PC-9 (cell line): ENCODE data around the gene NOS1AP. TPM values are rescaled to one million over a fixed set of nuclear protein-coding genes. Genes with fewer than 3 reads are reported as not detected.

Experiments
- BruUV-seq: library from RNA; stranded (reverse); fragments of 400-500 nt; replicated peaks from 2 replicates; lab custom pipeline; 2021; lab: Mats Ljungman, UMichigan
- CTCF ChIA-PET: fragments of 300-600 bp; sonication (Branson Sonifier 250); formaldehyde crosslinking; loops from one replicate; lab custom pipeline; 2022; ENCODE audit warnings: antibody characterized with exemption; lab: Charles Lee
- POLR2A ChIA-PET: fragments of 300-600 bp; sonication (Branson Sonifier 250); formaldehyde crosslinking; loops from one replicate; lab custom pipeline; 2022; ENCODE audit warnings: antibody characterized with exemption; ENCODE audit not compliant: unreplicated experiment; lab: Charles Lee
- DNase-seq, 2 experiments: peaks; one replicate each; pipeline versions ENCODE4 v3.0.0 to v3.0.0-alpha.2; 2015 to 2022; ENCODE audit warnings: mixed read lengths in 1 of 2
- H2AFZ ChIP-seq: fragments of 200-600 bp; sonication (generic); 2 replicates; pipeline ENCODE4 v1.8.1; 2017; ENCODE audit warnings: antibody characterized with exemption
- H3F3A ChIP-seq: fragments of 200-600 bp; sonication (generic); 2 replicates; pipeline ENCODE4 v1.8.1; 2017; ENCODE audit warnings: antibody characterized with exemption, mild to moderate bottlenecking, low read depth; ENCODE audit not compliant: insufficient read depth
- H3K27ac ChIP-seq: fragments of 200-600 bp; sonication (generic); 2 replicates; pipeline ENCODE4 v1.6.1; 2016; ENCODE audit warnings: mixed run types
- H3K27me3 ChIP-seq: fragments of 200-600 bp; sonication (generic); 2 replicates; pipeline ENCODE4 v1.6.1; 2016; ENCODE audit warnings: low read depth, mixed run types; ENCODE audit not compliant: insufficient read depth
- H3K36me3 ChIP-seq: fragments of 200-600 bp; sonication (generic); 2 replicates; pipeline ENCODE4 v1.6.1; 2016; ENCODE audit warnings: low read depth, mixed run types
- H3K4me1 ChIP-seq: fragments of 200-600 bp; sonication (generic); replicated peaks from 2 replicates; pipeline ENCODE4 v1.6.1; 2016; ENCODE audit warnings: mixed run types; ENCODE audit not compliant: insufficient read depth
- H3K4me2 ChIP-seq: fragments of 200-600 bp; sonication (generic); 2 replicates; pipeline ENCODE4 v1.6.1; 2017; ENCODE audit warnings: mixed run types
- H3K4me3 ChIP-seq: fragments of 200-600 bp; sonication (generic); 2 replicates; pipeline ENCODE4 v1.6.1; 2016; ENCODE audit warnings: mixed run types
- H3K79me2 ChIP-seq: fragments of 200-600 bp; sonication (generic); 2 replicates; pipeline ENCODE4 v1.6.1; 2017; ENCODE audit warnings: low read depth, mixed run types
- H3K9me2 ChIP-seq: fragments of 200-600 bp; sonication (generic); 2 replicates; pipeline ENCODE4 v1.8.1; 2017; ENCODE audit warnings: mild to moderate bottlenecking; ENCODE audit not compliant: insufficient read depth
- H3K9me3 ChIP-seq: fragments of 200-600 bp; sonication (generic); 2 replicates; pipeline ENCODE4 v1.8.1; 2016; ENCODE audit warnings: low read depth; ENCODE audit not compliant: insufficient read depth
- H4K20me1 ChIP-seq: fragments of 200-600 bp; sonication (generic); 2 replicates; pipeline ENCODE4 v1.8.1; 2017; ENCODE audit not compliant: insufficient read depth
- CTCF ChIP-seq: fragments of 200-600 bp; sonication (generic); conservative IDR thresholded peaks from 2 replicates; pipeline ENCODE4 v1.6.1; 2017; ENCODE audit warnings: mixed run types, antibody characterized with exemption, mild to moderate bottlenecking, moderate library complexity
- EZH2 ChIP-seq: fragments of 200-600 bp; sonication (generic); IDR thresholded peaks from 2 replicates; pipeline ENCODE4 v1.8.0; 2017; ENCODE audit warnings: antibody characterized with exemption, low read depth
- intact Hi-C: fragments of 100-400 bp; cut with micrococcal nuclease; formaldehyde crosslinking; loops from one replicate; pipeline ENCODE4 v1.10.0; 2022; ENCODE audit not compliant: unreplicated experiment
- total RNA-seq: library from RNA; stranded (reverse); gene quantifications from 2 replicates; pipeline ENCODE4 v1.2.3, GENCODE V29; 2021

The NOS1AP gene
- total RNA-seq, 1 experiment from 2014 or later, result 9.9 TPM

- DNase-seq, result no peak
- Histone ChIP-seq H3K36me3 (no peaks in the 10 kb centered on the region; the same call in 1 of the 2 replicates), H3K27me3 (no peaks in the 10 kb centered on the region), H3K79me2 (peaks cover 96% of the 10 kb centered on the region), H4K20me1 (no peaks in the 10 kb centered on the region), H3K27ac (peak overlapping the region; percentile 96), H3K9me2 (no peaks in the 10 kb centered on the region), H3F3A (peaks cover 76% of the 10 kb centered on the region), H3K4me3 (no peak overlapping the region), H3K4me2 (peak overlapping the region; percentile 71; the same call in 1 of the 2 replicates), H3K4me1 (peaks cover 99% of the 10 kb centered on the region), H2AFZ (no peak overlapping the region), H3K9me3 (no peaks in the 10 kb centered on the region)
- TF ChIP-seq EZH2 (no peak), CTCF (no peak)
- CTCF ChIA-PET, result no interaction called here
- no TSS peak for BruUV-seq
- intact Hi-C loops, result loop anchor here (5.0 kb wide), 1 partner anchor 233 kb away; no protein-coding TSS in a partner anchor
- POLR2A ChIA-PET, result no interaction called here
These were observed 69.7 kb downstream of the NOS1AP start for GRCh38 chr1:162139211-162139610.

GRCh38 chr1:162141281-162142054 is 72.0 kb downstream of the NOS1AP start:
- H3K4me2 ChIP-seq, result peak overlapping the region; percentile 73
- DNase-seq, result peak; percentile 19 to 96
- no peaks in the 10 kb centered on the region; the same call in 1 of the 2 replicates for H3K36me3 ChIP-seq
- peak overlapping the region; percentile 30; the same call in 1 of the 2 replicates for H3K4me3 ChIP-seq
- peak overlapping the region; percentile 44; the same call in 1 of the 2 replicates for H2AFZ ChIP-seq
- H3K9me3 ChIP-seq, result no peaks in the 10 kb centered on the region
- H3K27me3 ChIP-seq, result no peaks in the 10 kb centered on the region
- peaks cover 81% of the 10 kb centered on the region for H3F3A ChIP-seq
- peak overlapping the region; percentile 96 for H3K27ac ChIP-seq
- ChIA-PET POLR2A (interaction anchor here (1.0 kb wide), 1 partner anchor 50 kb away, joined by 3 read pairs; no protein-coding TSS in a partner anchor), CTCF (interaction anchor here (0.6 kb wide), 1 partner anchor 122 kb away, joined by 6 read pairs; no protein-coding TSS in a partner anchor)
- H4K20me1 ChIP-seq, result no peaks in the 10 kb centered on the region
- H3K79me2 ChIP-seq, result peaks cover 90% of the 10 kb centered on the region
- H3K9me2 ChIP-seq, result no peaks in the 10 kb centered on the region
- intact Hi-C loops, result no loop called here
- no peak for TF ChIP-seq EZH2
- no peak for TF ChIP-seq CTCF
- TSS peak; percentile 49 for BruUV-seq
- peaks cover 99% of the 10 kb centered on the region for H3K4me1 ChIP-seq

- POLR2A ChIA-PET, result no interaction called here
These were observed 73.5 kb downstream of the NOS1AP start for GRCh38 chr1:162142968-162143367.

More at GRCh38 chr1:162142968-162143367, 73.5 kb downstream of the NOS1AP start:
- intact Hi-C loops, result no loop called here
- peaks cover 92% of the 10 kb centered on the region for H3K79me2 ChIP-seq
- peak overlapping the region; percentile 73 for H3K4me2 ChIP-seq
- no peaks in the 10 kb centered on the region for H4K20me1 ChIP-seq
- CTCF ChIA-PET, result no interaction called here
- TF ChIP-seq EZH2, result no peak
- TF ChIP-seq CTCF, result no peak
- no peaks in the 10 kb centered on the region; the same call in none of the 2 replicates for H3K36me3 ChIP-seq
- no peaks in the 10 kb centered on the region for H3K27me3 ChIP-seq
- H2AFZ ChIP-seq, result no peak overlapping the region
- H3F3A ChIP-seq, result peaks cover 69% of the 10 kb centered on the region
- no TSS peak for BruUV-seq
- peaks cover 96% of the 10 kb centered on the region for H3K4me1 ChIP-seq
- no peak for DNase-seq
- peak overlapping the region; percentile 30; the same call in 1 of the 2 replicates for H3K4me3 ChIP-seq
- no peaks in the 10 kb centered on the region for H3K9me2 ChIP-seq
- no peaks in the 10 kb centered on the region for H3K9me3 ChIP-seq
- H3K27ac ChIP-seq, result peak overlapping the region; percentile 96
